PC-9 (cell line): ENCODE data around the gene LRP10. TPM values are rescaled to one million over a fixed set of nuclear protein-coding genes. Genes with fewer than 3 reads are reported as not detected.
A peak's percentile ranks its signal among the peaks of the same experiment; 100 is the strongest.

ENCODE experiments used
- BruUV-seq: library from RNA; stranded (reverse); fragments of 400-500 nt; replicated peaks from 2 replicates; lab custom pipeline; 2021; lab: Mats Ljungman, UMichigan
- CTCF ChIA-PET: fragments of 300-600 bp; sonication (Branson Sonifier 250); formaldehyde crosslinking; loops from one replicate; lab custom pipeline; 2022; ENCODE audit warnings: antibody characterized with exemption; lab: Charles Lee
- POLR2A ChIA-PET: fragments of 300-600 bp; sonication (Branson Sonifier 250); formaldehyde crosslinking; loops from one replicate; lab custom pipeline; 2022; ENCODE audit warnings: antibody characterized with exemption; ENCODE audit not compliant: unreplicated experiment; lab: Charles Lee
- DNase-seq, 2 experiments: peaks; one replicate each; pipeline versions ENCODE4 v3.0.0 to v3.0.0-alpha.2; 2015 to 2022; ENCODE audit warnings: mixed read lengths in 1 of 2
- H2AFZ ChIP-seq: fragments of 200-600 bp; sonication (generic); 2 replicates; pipeline ENCODE4 v1.8.1; 2017; ENCODE audit warnings: antibody characterized with exemption
- H3F3A ChIP-seq: fragments of 200-600 bp; sonication (generic); 2 replicates; pipeline ENCODE4 v1.8.1; 2017; ENCODE audit warnings: antibody characterized with exemption, mild to moderate bottlenecking, low read depth; ENCODE audit not compliant: insufficient read depth
- H3K27ac ChIP-seq: fragments of 200-600 bp; sonication (generic); 2 replicates; pipeline ENCODE4 v1.6.1; 2016; ENCODE audit warnings: mixed run types
- H3K27me3 ChIP-seq: fragments of 200-600 bp; sonication (generic); 2 replicates; pipeline ENCODE4 v1.6.1; 2016; ENCODE audit warnings: low read depth, mixed run types; ENCODE audit not compliant: insufficient read depth
- H3K36me3 ChIP-seq: fragments of 200-600 bp; sonication (generic); 2 replicates; pipeline ENCODE4 v1.6.1; 2016; ENCODE audit warnings: low read depth, mixed run types
- H3K4me1 ChIP-seq: fragments of 200-600 bp; sonication (generic); replicated peaks from 2 replicates; pipeline ENCODE4 v1.6.1; 2016; ENCODE audit warnings: mixed run types; ENCODE audit not compliant: insufficient read depth
- H3K4me2 ChIP-seq: fragments of 200-600 bp; sonication (generic); 2 replicates; pipeline ENCODE4 v1.6.1; 2017; ENCODE audit warnings: mixed run types
- H3K4me3 ChIP-seq: fragments of 200-600 bp; sonication (generic); 2 replicates; pipeline ENCODE4 v1.6.1; 2016; ENCODE audit warnings: mixed run types
- H3K79me2 ChIP-seq: fragments of 200-600 bp; sonication (generic); 2 replicates; pipeline ENCODE4 v1.6.1; 2017; ENCODE audit warnings: low read depth, mixed run types
- H3K9me2 ChIP-seq: fragments of 200-600 bp; sonication (generic); 2 replicates; pipeline ENCODE4 v1.8.1; 2017; ENCODE audit warnings: mild to moderate bottlenecking; ENCODE audit not compliant: insufficient read depth
- H3K9me3 ChIP-seq: fragments of 200-600 bp; sonication (generic); 2 replicates; pipeline ENCODE4 v1.8.1; 2016; ENCODE audit warnings: low read depth; ENCODE audit not compliant: insufficient read depth
- H4K20me1 ChIP-seq: fragments of 200-600 bp; sonication (generic); 2 replicates; pipeline ENCODE4 v1.8.1; 2017; ENCODE audit not compliant: insufficient read depth
- CTCF ChIP-seq: fragments of 200-600 bp; sonication (generic); conservative IDR thresholded peaks from 2 replicates; pipeline ENCODE4 v1.6.1; 2017; ENCODE audit warnings: mixed run types, antibody characterized with exemption, mild to moderate bottlenecking, moderate library complexity
- EZH2 ChIP-seq: fragments of 200-600 bp; sonication (generic); IDR thresholded peaks from 2 replicates; pipeline ENCODE4 v1.8.0; 2017; ENCODE audit warnings: antibody characterized with exemption, low read depth
- intact Hi-C: fragments of 100-400 bp; cut with micrococcal nuclease; formaldehyde crosslinking; loops from one replicate; pipeline ENCODE4 v1.10.0; 2022; ENCODE audit not compliant: unreplicated experiment
- total RNA-seq: library from RNA; stranded (reverse); gene quantifications from 2 replicates; pipeline ENCODE4 v1.2.3, GENCODE V29; 2021

The LRP10 gene
- total RNA-seq, 1 experiment from 2014 or later = 61.6 TPM

- no peaks in the 10 kb centered on the region for H4K20me1 ChIP-seq
- BruUV-seq = no TSS peak
- no peak for DNase-seq
- H3K9me3 ChIP-seq = no peaks in the 10 kb centered on the region
- no peaks in the 10 kb centered on the region for H3K36me3 ChIP-seq
- H3K27ac ChIP-seq = no peak overlapping the region
- no peak overlapping the region for H3K4me2 ChIP-seq
- peaks cover 17% of the 10 kb centered on the region for H3K4me1 ChIP-seq
- H3F3A ChIP-seq = peaks cover 23% of the 10 kb centered on the region
- H2AFZ ChIP-seq = no peak overlapping the region
- intact Hi-C loops = no loop called here
- CTCF ChIA-PET = interaction anchor here (0.6 kb wide), 1 partner anchor 297 kb away, joined by 3 read pairs; no protein-coding TSS in a partner anchor
- H3K27me3 ChIP-seq = no peaks in the 10 kb centered on the region
- no peaks in the 10 kb centered on the region for H3K79me2 ChIP-seq
- TF ChIP-seq CTCF (no peak), EZH2 (no peak)
- no peaks in the 10 kb centered on the region for H3K9me2 ChIP-seq
- no peak overlapping the region for H3K4me3 ChIP-seq
- POLR2A ChIA-PET = no interaction called here
Observed at GRCh38 chr14:22866874-22867273, 4.7 kb upstream of the LRP10 start.

GRCh38 chr14:22870811-22871223, 723 bp upstream of the LRP10 start:
- ChIA-PET POLR2A (interaction anchor here (0.5 kb wide), 1 partner anchor 184 kb away, joined by 4 read pairs; no protein-coding TSS in a partner anchor), CTCF (interaction anchor here (0.6 kb wide), 2 partner anchors 52 to 188 kb away, joined by 6 read pairs; no protein-coding TSS in a partner anchor)
- Histone ChIP-seq H3K9me2 (no peaks in the 10 kb centered on the region), H2AFZ (peak overlapping the region; percentile 63; the same call in 1 of the 2 replicates), H3K4me3 (peak overlapping the region; percentile 83), H3K27me3 (no peaks in the 10 kb centered on the region), H3K79me2 (peaks cover 17% of the 10 kb centered on the region), H3F3A (peaks cover 26% of the 10 kb centered on the region), H3K36me3 (no peaks in the 10 kb centered on the region), H3K4me2 (peak overlapping the region; percentile 84), H4K20me1 (no peaks in the 10 kb centered on the region; the same call in 1 of the 2 replicates), H3K9me3 (no peaks in the 10 kb centered on the region), H3K4me1 (peaks cover 17% of the 10 kb centered on the region), H3K27ac (peak overlapping the region; percentile 95)
- intact Hi-C loops = loop anchor here (1.0 to 5.0 kb wide), 2 partner anchors 46 to 108 kb away; partner anchors contain the start of gene RBM23
- no peak for TF ChIP-seq CTCF
- TF ChIP-seq EZH2 = no peak
- no peak for DNase-seq
- no TSS peak for BruUV-seq

- no peaks in the 10 kb centered on the region for H3K36me3 ChIP-seq
- H3K4me2 ChIP-seq = peak overlapping the region; percentile 84
- H3K4me3 ChIP-seq = peak overlapping the region; percentile 83
- BruUV-seq = no TSS peak
- intact Hi-C loops = loop anchor here (1.0 to 5.0 kb wide), 3 partner anchors 15 to 45 kb away; partner anchors contain the start of gene RBM23
- H2AFZ ChIP-seq = peak overlapping the region; percentile 83
- peaks cover 17% of the 10 kb centered on the region for H3K79me2 ChIP-seq
- TF ChIP-seq EZH2 = no peak
- peak; percentile 91 for TF ChIP-seq CTCF
- peaks cover 26% of the 10 kb centered on the region for H3F3A ChIP-seq
- no peaks in the 10 kb centered on the region; the same call in 1 of the 2 replicates for H4K20me1 ChIP-seq
- peak overlapping the region; percentile 95 for H3K27ac ChIP-seq
- no peaks in the 10 kb centered on the region for H3K9me3 ChIP-seq
- peaks cover 17% of the 10 kb centered on the region for H3K4me1 ChIP-seq
- CTCF ChIA-PET = interaction anchor here (0.6 to 1.2 kb wide), 5 partner anchors 17 to 75 kb away, joined by 3 to 4 read pairs (median 3); no protein-coding TSS in a partner anchor
- peak; percentile 69 to 79 for DNase-seq
- POLR2A ChIA-PET = interaction anchor here (0.6 kb wide), 1 partner anchor 17 kb away, joined by 10 read pairs; no protein-coding TSS in a partner anchor
- no peaks in the 10 kb centered on the region for H3K9me2 ChIP-seq
- no peaks in the 10 kb centered on the region for H3K27me3 ChIP-seq
Observed at GRCh38 chr14:22872033-22872832, 693 bp downstream of the LRP10 start.
